NCI-H1105 (cell line): Measurements from ENCODE around the gene PXN.
"Not testable (repeated sequence)": the region's sequence is repeated elsewhere in the genome, so short reads cannot be mapped to it uniquely, and the experiment has no call there.

ENCODE experiments used
- DNase-seq: peaks from one replicate; lab custom pipeline; 2025; lab: John Stamatoyannopoulos, UW

The PXN gene

DNA sequence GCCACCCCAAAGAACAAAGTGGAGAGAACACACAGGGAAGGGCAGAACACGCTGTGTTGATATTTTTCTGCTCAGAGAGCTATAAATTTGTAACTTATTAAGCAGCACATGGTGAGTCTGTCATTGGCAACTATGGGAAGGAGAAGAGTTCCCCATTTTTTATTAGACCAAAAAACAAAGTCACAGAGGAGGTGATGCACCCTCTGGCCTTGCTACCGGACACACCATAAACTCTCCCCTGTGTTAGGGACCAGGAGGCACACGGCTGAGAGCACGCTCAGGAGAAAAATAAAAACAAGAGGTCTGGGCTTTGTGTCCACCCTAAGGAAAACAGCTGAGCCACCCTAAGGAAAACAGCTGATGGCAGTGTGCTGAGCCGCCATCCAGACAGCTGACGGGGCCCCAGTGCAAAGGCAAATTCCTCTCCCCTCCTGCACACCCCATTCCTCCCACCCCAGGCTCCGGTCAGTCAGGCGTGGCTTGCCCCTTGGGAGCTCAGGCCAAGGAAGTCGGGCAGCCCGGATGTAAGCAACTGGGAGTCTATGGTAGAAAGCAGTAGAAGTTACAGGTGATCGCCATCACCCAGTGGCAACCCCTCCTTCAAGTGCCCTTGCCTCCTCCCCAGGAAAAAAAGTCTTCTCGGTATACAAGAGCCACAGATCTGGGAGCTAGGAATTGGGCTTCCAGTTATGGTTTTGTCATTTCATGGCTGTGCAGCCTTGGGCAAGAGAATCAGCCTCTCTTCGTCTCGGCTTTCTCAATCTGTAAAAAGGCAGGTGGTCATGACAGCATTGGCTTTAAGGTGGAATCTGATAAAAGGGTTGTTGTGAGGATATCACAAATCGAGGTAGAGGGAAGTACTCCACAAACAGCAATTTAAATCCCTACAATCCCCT, 2.4 kb downstream of the PXN start:
- DNase-seq: no peak

DNA sequence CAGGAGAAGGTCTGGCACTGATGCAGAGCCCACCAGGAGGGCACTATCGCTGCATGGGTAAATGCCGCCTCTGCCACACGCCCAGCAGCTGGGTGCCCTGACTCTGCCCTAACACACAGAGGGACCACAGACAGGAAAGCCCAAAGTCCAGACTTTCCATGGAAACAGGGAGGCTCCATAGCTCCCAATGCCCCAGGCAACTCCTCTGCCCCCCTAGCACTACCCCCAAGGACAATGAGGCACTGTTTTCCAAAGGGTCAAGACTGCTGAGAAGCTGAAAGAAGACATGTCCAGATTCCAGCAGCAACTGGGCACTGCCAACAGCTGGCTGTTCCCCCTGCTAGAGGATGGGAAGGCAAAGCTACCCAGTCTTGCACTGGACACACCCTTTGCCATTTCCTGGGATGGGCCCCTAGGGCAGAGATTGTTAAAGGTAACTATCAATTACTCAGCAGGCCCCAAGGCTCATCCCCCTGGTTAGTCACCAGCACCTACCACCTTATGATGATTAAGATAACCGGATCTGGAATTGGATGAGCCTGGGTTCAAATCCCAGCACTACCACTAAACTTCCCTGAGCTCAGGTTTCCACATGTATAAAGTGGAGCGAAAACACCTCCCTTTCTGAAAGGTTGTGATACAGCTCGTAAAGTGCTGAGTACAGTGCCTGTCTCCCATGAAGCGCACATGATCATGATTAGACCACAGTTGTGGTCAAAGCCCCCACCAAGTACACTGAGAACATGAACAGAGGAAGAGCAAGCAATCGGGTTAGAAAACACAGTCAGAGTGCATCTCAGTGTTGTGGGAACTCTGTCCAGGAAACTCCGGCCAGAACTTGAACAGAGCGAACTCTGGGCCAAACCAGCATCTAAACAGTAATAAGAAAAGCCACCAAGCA, 3.3 kb downstream of the PXN start:
- DNase-seq: no peak

DNA sequence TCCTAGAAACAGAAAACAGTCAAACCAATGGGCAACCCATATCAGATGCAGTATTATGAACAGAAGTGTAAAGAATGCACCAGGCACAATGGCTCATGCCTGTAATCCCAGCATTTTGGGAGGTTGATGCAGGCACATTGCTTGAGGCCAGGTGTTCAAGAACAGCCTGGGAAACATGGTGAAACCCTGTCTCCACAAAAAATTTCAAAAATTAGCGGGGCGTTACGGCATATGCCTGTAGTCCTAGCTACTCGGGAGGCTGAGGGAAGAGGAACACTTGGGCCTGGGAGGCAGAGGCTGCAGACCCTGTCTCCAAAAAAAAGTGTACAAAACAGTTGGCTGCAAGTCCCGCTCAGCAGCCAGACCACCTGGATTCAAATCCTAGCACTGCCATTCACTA, 4.9 kb downstream of the PXN start:
- no peak for DNase-seq

DNA sequence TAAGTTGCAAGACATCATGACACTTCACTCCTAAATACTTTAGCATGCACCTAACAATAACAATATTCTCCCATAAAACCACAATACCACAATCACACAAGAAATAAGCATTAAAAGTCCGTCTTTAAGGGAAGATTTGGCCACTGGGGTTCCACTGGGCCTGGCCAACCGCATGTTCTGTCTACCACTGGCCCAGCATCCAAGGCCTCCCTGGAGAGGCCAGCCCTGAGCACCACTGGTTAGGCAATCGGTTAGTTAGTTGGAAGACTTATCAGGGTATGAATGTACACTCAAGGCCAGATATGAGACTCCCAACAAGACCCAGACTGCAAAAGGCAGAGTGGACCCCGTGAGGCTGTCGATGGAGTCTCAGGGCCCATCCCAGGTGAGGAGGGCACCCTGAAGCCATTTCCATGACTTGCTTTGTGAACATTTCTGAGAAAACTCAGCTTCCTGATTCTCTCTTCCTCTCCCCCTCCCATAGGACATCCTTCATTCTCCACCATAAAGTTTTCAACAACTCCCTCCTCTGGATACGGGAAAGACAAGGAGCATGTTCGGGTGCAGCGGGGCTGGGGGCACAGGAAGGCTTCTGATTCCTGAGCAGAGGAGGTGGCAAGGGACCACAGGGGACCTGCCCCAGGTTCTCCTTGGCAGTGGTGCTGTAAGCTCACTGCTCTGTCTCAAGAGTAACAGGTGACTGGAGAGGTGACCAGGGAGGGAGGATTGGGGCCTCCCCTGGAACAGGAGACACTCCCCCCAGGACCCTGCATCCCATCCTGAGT, 5.9 kb downstream of the PXN start:
- no peak for DNase-seq

DNA sequence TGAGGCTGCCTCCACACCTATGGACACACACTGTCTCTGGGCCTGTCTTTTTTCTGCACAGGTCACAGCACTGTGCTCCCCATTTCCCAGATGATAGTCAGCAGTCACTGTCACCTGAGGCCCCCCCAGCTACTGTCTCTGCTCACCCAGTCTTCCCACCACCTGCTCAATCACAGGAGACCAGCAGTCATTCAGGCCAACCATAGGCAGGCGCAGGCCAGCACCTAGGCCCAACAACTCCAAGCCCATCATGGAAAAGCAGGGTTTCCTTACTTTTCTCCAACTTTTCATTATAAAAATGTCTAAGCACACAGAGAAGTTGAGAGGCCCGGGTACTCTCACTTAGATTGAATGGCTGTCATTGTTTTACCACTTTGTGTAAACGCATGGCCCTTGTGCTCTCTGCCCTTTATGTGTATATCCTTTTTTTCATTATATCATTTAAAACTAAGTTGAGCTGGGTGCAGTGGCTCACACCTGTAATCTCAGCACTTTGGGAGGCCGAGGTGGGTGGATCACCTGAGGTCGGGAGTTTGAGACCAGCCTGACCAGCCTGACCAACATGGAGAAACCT, 7.1 kb downstream of the PXN start:
- no peak for DNase-seq

DNA sequence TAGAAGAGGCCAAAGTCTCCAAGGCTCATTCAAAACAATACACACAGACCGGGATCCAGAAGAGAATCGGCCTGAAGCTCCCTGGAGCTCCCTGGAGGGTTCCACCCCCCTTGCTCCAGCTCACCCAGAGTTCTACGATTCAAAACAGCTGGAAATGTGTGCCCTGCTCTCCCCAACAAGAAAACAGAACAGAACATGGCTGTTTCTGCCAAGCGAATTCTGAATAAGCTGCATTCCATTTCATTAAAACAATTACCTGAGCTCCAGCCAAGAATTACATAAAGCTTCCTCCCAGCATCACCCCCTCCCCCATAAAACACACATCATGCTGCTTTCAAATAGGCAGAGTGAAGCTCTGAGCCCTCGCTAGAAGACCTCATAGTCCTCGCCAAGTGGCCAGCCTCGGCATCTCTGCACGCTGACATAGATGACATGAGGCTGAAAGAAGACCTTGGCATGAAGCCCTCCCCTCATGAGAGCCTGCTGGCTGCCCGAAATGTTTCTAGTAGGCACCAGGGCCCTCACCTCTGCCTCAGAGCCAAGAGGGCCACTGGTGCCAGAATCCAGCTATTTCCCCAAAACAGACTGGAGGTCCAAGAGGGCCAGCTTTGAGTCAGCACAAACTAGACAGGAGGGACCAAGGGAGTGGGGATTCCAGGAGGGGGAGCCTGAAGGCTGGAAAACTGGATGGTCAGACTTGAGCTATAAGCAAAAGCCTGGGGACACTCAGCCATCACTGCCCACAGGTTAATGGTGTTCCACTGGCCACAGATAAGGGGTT, 8.3 kb downstream of the PXN start:
- no peak for DNase-seq

DNA sequence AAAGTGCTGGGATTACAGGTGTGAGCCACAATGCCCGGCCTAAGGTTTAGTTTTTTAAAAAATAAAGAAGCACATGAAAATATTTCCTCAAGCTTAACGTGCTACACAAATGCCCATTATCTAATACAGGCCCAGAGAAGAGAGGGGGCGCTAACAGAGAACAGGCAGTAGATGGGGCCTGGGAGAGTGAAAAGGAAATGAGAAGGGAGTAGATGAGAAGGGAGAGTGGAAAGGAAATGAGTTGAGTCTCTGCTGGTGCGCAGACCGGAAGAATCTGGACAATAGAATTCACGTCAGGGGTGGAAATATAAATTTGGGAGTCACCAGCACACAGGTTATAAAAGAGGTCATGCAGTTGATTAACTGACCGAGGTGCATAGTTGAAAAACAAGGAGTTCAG, 10.7 kb downstream of the PXN start:
- no peak for DNase-seq

DNA sequence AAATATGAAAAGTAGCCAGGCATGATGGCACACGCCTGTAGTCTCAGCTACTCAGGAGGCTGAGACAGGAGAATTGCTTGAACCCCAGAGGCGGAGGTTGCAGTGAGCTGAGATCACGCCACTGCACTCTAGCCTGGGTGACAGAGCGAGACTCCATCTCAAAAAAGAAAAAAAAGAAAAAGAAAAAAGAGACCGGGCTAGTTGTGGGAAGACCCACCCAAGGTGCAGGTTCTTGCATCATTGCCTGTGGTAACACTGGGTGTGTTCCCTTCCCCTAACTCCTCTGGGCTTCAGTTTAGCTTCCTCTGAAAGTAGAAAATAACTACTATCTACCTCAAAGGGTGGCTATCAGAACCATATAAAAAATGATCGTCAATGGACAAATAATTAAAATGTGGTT, 12.2 kb downstream of the PXN start:
- not testable (repeated sequence) for DNase-seq

DNA sequence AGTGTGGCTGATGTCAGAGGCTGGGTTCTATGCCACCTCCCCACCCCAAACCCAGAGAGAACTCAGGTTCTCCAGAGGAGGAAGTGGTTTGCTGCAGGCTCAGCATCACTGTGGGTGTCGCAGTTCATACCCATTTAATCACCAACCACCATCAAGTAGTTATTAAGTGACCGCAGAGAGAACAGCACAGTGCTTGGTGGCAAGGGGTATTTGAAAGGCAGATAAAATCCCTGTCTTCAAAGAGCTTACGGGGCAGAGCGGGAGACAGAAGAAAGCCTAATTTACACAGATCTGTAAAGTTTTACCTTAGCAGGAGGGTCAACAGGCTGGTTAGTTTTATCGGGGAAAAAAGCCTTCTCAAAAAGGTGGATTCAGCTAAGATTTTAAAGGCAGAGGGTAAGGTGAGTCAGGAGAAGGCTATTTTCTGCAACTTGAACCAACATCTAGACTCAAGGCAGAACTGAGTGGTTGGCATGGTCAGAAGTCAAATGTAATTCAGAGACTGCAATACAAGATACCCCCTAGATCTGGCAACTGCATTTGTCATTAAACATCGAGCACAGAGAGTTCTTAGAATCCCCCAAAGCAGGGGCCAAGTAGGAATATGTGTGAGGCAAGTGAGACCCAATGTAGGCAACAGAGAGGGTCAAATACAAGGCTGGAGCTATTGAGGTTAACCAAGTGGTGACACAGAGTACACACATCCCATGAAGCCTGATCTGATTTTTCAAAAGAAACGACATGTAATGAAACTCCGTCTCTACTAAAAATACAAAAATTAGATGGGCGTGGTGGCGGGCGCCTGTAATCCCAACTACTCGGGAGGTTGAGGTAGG, 13.2 kb downstream of the PXN start:
- DNase-seq: no peak

DNA sequence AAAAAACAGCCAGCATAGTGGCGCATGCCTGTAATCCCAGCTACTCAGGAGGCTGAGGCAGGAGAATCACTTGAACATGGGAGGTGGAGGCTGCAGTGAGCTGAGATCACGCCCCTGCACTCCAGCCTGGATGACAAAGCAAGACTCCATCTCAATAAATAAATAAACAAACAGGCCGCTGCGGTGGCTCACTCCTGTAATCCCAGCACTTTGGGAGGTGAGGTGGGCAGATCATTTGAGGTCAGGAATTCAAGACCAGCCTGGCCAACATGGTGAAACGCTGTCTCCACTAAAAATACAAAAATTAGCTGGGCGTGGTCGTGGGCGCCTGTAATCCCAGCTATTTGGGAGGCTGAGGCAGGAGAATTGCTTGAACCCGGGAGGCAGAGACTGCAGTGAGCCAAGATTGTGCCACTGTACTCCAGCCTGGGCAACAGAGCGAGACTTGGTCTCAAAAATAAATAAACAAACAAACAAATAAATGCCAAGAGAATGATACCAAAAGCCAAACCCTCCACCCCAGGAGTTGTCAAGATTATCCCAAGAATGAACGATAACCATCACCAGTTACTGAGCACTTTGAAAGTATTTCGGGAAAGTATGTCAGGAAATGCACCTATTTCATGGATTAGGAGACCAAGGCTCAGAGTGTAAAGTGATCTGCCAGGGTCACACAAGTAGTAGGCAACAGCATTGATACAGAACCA, 14.0 kb downstream of the PXN start:
- DNase-seq: not testable (repeated sequence)

DNA sequence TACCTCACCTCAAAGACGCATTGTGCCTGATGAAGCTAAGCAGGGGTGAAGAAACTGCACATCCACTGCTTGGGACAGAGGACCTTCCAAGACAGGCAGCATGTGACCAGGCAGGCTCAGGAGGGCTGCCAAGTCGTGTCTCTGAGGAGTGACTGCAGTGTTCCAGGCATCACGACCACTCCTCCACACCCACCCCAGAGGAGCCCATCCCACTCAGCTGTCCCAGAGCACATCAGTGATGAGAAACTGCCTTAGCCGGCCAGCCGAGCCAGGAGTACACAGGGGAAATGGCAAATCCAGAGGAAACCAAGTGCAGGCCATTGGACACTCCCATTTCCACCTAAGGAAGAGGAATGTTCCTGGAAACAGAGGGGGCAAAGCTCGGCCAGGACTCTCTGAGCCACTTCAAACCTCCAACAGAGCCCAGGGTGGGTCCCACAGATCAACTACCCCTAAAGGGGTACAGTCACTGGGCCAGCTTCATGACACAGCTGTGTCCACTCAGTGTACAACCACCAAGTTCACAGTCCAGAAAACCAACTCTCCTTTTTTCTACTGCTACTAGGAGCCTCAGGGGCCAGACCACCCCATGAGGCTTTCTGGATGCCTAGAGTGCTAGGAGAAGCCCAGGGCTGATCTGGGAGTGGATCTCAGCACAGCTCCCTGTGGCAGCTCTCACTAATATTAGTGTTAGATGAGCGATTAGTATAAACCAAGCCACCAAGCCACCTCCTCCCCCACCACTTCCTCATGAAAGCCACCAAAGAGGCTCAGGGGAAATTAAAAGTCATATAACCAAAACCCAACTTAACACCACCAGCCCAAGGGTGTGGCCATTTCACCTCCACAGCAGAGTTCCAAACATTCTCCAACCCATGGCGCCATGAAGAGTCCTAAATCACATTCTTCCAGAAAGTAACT, 15.4 kb downstream of the PXN start:
- no peak for DNase-seq

DNA sequence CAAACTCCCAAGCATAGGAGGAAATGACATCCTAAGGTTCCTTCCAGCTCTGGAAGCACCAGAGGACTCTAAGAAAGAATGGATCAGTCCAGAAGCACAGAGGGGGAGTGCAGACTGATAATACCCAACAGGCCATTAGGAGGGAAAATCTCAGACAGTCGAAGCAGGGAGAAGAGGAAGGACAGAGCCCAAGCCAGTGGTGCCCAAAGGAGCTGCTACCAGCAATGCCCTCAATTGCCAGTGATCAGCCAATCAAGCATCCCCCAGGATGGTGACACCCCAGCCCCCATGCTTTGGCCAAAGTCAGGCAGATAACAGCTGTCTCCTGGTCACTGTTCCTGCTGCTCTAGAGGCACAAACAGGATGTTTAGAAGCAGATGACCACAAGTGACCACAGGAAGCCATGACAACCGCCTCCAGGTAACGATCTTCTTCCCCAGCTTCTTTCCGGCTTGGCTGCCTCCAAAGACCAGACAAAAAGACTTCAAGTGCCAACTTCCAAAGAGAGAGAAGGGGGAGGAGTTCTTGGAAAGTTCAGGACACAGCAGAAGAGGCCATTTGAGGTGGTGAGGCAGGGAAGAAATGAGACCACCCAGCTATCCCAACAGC, 16.2 kb downstream of the PXN start:
- no peak for DNase-seq

DNA sequence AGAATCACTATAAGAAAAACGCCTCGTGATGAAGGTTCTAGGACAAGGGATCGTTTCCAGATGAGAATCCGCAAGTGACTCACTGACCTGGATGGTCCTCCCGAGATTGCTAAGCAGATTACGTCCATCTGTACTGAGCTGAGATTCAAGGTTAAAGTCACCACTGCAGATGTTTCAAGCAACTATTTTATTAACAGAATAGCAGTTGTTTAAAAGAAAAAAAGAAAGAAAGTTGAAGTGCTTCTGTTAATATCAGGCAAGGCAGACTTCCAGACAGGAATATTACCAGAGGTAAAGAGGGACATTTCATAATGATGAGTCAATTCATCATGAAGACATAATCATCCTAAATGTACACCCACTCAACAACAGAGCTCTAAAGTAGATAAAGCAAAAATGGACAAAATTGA, 17.9 kb downstream of the PXN start:
- DNase-seq: no peak

DNA sequence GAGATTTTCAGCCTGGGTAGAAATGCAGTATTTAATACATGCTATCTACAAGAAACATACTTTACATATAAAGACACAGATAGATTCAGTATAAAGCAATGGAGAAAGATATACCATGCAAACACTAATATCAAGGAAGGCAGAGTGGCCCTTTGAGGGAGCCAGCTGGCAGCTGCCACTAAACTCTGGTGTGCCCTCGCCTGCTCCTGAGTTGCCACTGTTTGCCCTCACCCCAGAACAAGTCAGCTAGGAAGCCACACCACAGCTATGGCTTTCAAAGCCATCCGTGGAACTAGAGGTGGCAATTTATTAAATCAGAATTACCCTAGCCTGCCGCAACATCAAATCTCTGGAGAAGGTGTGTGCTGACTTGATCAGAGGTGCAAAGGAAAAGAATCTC, 18.3 kb downstream of the PXN start:
- DNase-seq: no peak

DNA sequence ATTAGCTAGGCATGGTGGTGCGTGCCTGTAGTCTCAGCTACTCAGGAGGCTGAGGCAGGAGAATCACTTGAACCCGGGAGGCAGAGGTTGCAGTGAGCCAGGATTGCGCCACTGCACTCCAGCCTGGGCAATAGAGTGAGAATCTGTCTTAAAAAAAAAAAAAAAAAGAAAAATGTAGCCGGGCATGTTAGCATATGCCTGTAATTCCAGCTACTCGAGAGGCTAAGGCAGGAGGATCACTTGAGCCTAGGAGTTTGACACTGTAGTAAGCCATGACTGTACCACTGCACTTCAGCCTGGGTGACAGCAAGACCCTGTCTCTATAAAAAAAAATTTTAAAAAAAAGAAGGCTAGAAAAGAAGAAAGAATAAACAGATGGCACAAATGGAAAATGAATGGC, 18.8 kb downstream of the PXN start:
- not testable (repeated sequence) for DNase-seq

DNA sequence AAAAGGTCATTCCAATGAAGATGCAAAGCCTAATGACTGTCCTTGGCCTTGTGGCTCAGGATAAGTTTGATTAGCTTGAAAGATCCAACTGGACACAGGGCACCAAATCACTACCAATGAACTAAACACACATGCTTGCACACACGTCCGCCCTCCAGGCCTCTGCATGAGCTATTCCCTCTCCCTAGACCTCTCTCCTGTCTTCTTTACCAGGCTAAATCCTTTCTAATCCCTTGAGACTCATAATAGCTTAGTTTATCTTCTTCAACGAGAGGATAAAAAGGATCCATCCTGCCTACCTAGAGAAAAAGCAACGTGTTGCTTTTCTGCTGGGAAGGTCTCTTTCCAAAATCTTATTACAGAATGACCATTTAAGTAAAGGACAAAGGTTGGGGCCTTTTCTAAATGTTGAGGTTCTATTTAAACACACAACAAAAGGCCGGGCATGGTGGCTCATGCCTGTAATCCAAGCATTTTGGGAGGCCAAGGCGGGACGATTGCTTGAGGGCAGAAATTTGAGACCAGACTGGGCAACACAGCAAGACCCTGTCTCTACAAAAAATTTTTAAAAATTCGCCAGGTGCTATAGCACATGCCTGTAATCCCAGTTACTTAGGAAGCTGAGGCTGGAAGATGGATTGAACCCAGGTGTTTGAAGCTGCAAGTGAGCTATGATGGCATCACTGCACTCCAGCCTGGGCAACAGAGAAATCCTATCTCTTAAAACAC, 22.4 kb downstream of the PXN start:
- no peak for DNase-seq

DNA sequence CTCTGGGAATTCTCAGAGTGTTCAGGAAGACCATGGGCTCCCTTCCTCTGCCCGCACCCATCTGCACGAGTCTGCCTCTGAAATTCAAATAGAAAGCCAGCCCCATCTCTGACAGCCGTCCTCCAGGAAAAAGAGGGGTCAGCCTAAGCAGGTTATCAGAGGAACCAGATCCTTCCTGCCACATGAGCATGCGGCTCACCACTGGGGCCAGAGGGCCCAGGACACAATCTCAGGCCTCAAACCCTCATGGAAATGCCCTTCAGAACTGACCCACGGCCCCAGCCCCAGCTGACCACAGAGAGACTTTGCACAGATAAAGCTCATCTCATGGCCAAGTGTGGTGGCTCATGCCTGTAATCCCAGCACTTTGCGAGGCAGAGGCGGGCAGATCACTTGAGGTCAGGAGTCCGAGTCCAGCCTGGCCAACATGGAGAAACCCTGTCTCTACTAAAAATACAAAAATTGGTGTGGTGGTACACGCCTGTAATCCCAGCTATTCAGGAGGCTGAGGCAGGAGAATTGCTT, 23.2 kb downstream of the PXN start:
- DNase-seq: no peak
